WTC11 (cell line): ENCODE measurements around the gene VASN. TPM values are rescaled to one million over a fixed set of nuclear protein-coding genes. Genes with fewer than 3 reads are reported as not detected.

Experiments
- ATF3 ChIP-seq: sonication (generic); formaldehyde crosslinking; conservative IDR thresholded peaks from 2 replicates; pipeline ENCODE4 v1.8.1; 2022; ENCODE audit warnings: mild to moderate bottlenecking, missing genetic modification reagents
- CREB1 ChIP-seq: sonication (generic); formaldehyde crosslinking; IDR thresholded peaks from 2 replicates; pipeline ENCODE4 v1.8.0; 2023; ENCODE audit warnings: mild to moderate bottlenecking, missing genetic modification reagents
- CREM ChIP-seq: sonication (generic); formaldehyde crosslinking; IDR thresholded peaks from 2 replicates; pipeline ENCODE4 v1.8.1; 2022; ENCODE audit warnings: mild to moderate bottlenecking, missing genetic modification reagents, moderate library complexity
- ELF4 ChIP-seq: sonication (generic); formaldehyde crosslinking; IDR thresholded peaks from 2 replicates; pipeline ENCODE4 v1.8.1; 2022; ENCODE audit warnings: low read depth, mild to moderate bottlenecking, moderate library complexity, missing genetic modification reagents
- ERG ChIP-seq: fragments of 250-450 bp; sonication (Bioruptor Pico); IDR thresholded peaks from 2 replicates; pipeline ENCODE4 v1.8.0; 2021; ENCODE audit warnings: mild to moderate bottlenecking
- ESRRA ChIP-seq: sonication (generic); formaldehyde crosslinking; IDR thresholded peaks from 2 replicates; pipeline ENCODE4 v1.8.1; 2022; ENCODE audit warnings: mild to moderate bottlenecking, missing genetic modification reagents, borderline replicate concordance
- FOXJ3 ChIP-seq: sonication (generic); formaldehyde crosslinking; IDR thresholded peaks from 2 replicates; pipeline ENCODE4 v1.9.0; 2021; ENCODE audit warnings: missing genetic modification reagents, mild to moderate bottlenecking, borderline replicate concordance
- GRHL2 ChIP-seq: fragments of 250-450 bp; sonication (Bioruptor Pico); IDR thresholded peaks from 2 replicates; pipeline ENCODE4 v1.8.0; 2022; ENCODE audit warnings: mild to moderate bottlenecking, moderate library complexity; ENCODE audit not compliant: insufficient replicate concordance, severe bottlenecking
- GTF2I ChIP-seq: fragments of 250-450 bp; sonication (Bioruptor Pico); conservative IDR thresholded peaks from 2 replicates; pipeline ENCODE4 v1.4.0; 2021; ENCODE audit warnings: mild to moderate bottlenecking
- HMGA2 ChIP-seq: fragments of 250-450 bp; sonication (Bioruptor Pico); IDR thresholded peaks from 2 replicates; pipeline ENCODE4 v1.4.0; 2021; ENCODE audit warnings: mild to moderate bottlenecking, moderate library complexity
- JAZF1 ChIP-seq: fragments of 250-450 bp; sonication (Bioruptor Pico); IDR thresholded peaks from 2 replicates; pipeline ENCODE4 v1.9.0; 2021; ENCODE audit warnings: moderate library complexity, mild to moderate bottlenecking, inconsistent platforms
- MAX ChIP-seq: sonication (generic); formaldehyde crosslinking; IDR thresholded peaks from 2 replicates; pipeline ENCODE4 v1.8.0; 2022; ENCODE audit warnings: mild to moderate bottlenecking, missing genetic modification reagents
- MXD4 ChIP-seq: fragments of 250-450 bp; sonication (Bioruptor Pico); IDR thresholded peaks from 2 replicates; pipeline ENCODE4 v1.8.0; 2021; ENCODE audit warnings: mild to moderate bottlenecking, moderate library complexity, borderline replicate concordance
- NR2C2 ChIP-seq: sonication (generic); formaldehyde crosslinking; IDR thresholded peaks from 2 replicates; pipeline ENCODE4 v1.8.0; 2022; ENCODE audit warnings: mild to moderate bottlenecking, missing genetic modification reagents
- PRDM15 ChIP-seq: sonication (generic); formaldehyde crosslinking; IDR thresholded peaks from 2 replicates; pipeline ENCODE4 v1.8.0; 2022; ENCODE audit warnings: missing genetic modification reagents
- RORB ChIP-seq: fragments of 250-450 bp; sonication (Bioruptor Pico); IDR thresholded peaks from 2 replicates; pipeline ENCODE4 v1.9.0; 2021; ENCODE audit warnings: mild to moderate bottlenecking
- SMAD3 ChIP-seq: sonication (generic); formaldehyde crosslinking; IDR thresholded peaks from 2 replicates; pipeline ENCODE4 v1.8.0; 2022; ENCODE audit warnings: missing genetic modification reagents, mild to moderate bottlenecking, borderline replicate concordance
- SMAD4 ChIP-seq: sonication (generic); formaldehyde crosslinking; IDR thresholded peaks from 2 replicates; pipeline ENCODE4 v1.8.0; 2022; ENCODE audit warnings: mild to moderate bottlenecking, missing genetic modification reagents
- TEAD1 ChIP-seq: sonication (generic); formaldehyde crosslinking; IDR thresholded peaks from 2 replicates; pipeline ENCODE4 v1.8.0; 2022; ENCODE audit warnings: mild to moderate bottlenecking, missing genetic modification reagents
- TEAD4 ChIP-seq: sonication (generic); formaldehyde crosslinking; IDR thresholded peaks from 2 replicates; pipeline ENCODE4 v1.8.0; 2022; ENCODE audit warnings: mild to moderate bottlenecking, missing genetic modification reagents
- ZBTB21 ChIP-seq: sonication (generic); formaldehyde crosslinking; IDR thresholded peaks from 2 replicates; pipeline ENCODE4 v1.8.1; 2023; ENCODE audit warnings: mild to moderate bottlenecking, missing genetic modification reagents, borderline replicate concordance
- ZBTB43 ChIP-seq: sonication (generic); formaldehyde crosslinking; IDR thresholded peaks from 2 replicates; pipeline ENCODE4 v1.8.1; 2023; ENCODE audit warnings: mild to moderate bottlenecking, missing genetic modification reagents
- ZMAT4 ChIP-seq: fragments of 250-450 bp; sonication (Bioruptor Pico); IDR thresholded peaks from 2 replicates; pipeline ENCODE4 v1.9.0; 2021; ENCODE audit warnings: mild to moderate bottlenecking
- ZNF121 ChIP-seq: sonication (generic); formaldehyde crosslinking; IDR thresholded peaks from 2 replicates; pipeline ENCODE4 v1.8.0; 2023; ENCODE audit warnings: missing genetic modification reagents
- ZNF263 ChIP-seq: sonication (generic); formaldehyde crosslinking; IDR thresholded peaks from 2 replicates; pipeline ENCODE4 v1.8.1; 2022; ENCODE audit warnings: low read depth, mild to moderate bottlenecking, moderate library complexity, missing genetic modification reagents
- ZNF423 ChIP-seq: fragments of 250-450 bp; sonication (Bioruptor Pico); IDR thresholded peaks from 2 replicates; pipeline ENCODE4 v2.1.2; 2022; ENCODE audit warnings: mild to moderate bottlenecking, moderate library complexity
- ZNF532 ChIP-seq: fragments of 250-450 bp; sonication (Bioruptor Pico); IDR thresholded peaks from 2 replicates; pipeline ENCODE4 v1.9.0; 2021; ENCODE audit warnings: mild to moderate bottlenecking, borderline replicate concordance
- ZNF671 ChIP-seq: fragments of 250-450 bp; sonication (Bioruptor Pico); IDR thresholded peaks from 2 replicates; pipeline ENCODE4 v1.8.0; 2021; ENCODE audit warnings: mild to moderate bottlenecking
- total RNA-seq: library from RNA; stranded (reverse); gene quantifications from 3 replicates; pipeline ENCODE4 v1.2.3, GENCODE V29; 2021

VASN gene
- total RNA-seq, 1 experiment from 2014 or later: 8.0 TPM

GRCh38 chr16:4350787-4351659 lies 20.6 kb upstream of the VASN start, which contains the start of gene PAM16 (continued):
- TF ChIP-seq ESRRA (CRISPR knock-in tag): peak; percentile 74; the same call in 1 of the 2 replicates
- TF ChIP-seq ZNF121: peak; percentile 66; the same call in 1 of the 2 replicates
- no peak for TF ChIP-seq PRDM15 (CRISPR knock-in tag)
- TF ChIP-seq SMAD4 (CRISPR knock-in tag): no peak
- no peak for TF ChIP-seq ZNF671
- TF ChIP-seq MXD4 (CRISPR knock-in tag): no peak
- TF ChIP-seq RORB (CRISPR knock-in tag): no peak
- TF ChIP-seq ERG (CRISPR knock-in tag): no peak
- no peak for TF ChIP-seq ATF3 (CRISPR knock-in tag)
- no peak for TF ChIP-seq CREM (CRISPR knock-in tag)
- TF ChIP-seq FOXJ3 (CRISPR knock-in tag): no peak
- TF ChIP-seq ZBTB43 (CRISPR knock-in tag): no peak
- TF ChIP-seq CREB1: peak; percentile 33; the same call in 1 of the 2 replicates
- TF ChIP-seq GRHL2 (CRISPR knock-in tag): no peak
- TF ChIP-seq ZNF263: no peak
- no peak for TF ChIP-seq ZBTB21 (CRISPR knock-in tag)
- TF ChIP-seq NR2C2: peak; percentile 79
- TF ChIP-seq JAZF1: no peak
- TF ChIP-seq ELF4 (CRISPR knock-in tag): no peak
- no peak for TF ChIP-seq GTF2I (CRISPR knock-in tag)
- no peak for TF ChIP-seq TEAD1 (CRISPR knock-in tag)
- peak; percentile 73; the same call in 1 of the 2 replicates for TF ChIP-seq MAX (CRISPR knock-in tag)
- no peak for TF ChIP-seq TEAD4
- TF ChIP-seq ZNF423 (CRISPR knock-in tag): no peak
- TF ChIP-seq ZMAT4 (CRISPR knock-in tag): no peak
- TF ChIP-seq HMGA2 (CRISPR knock-in tag): no peak
- no peak for TF ChIP-seq SMAD3 (CRISPR knock-in tag)
- no peak for TF ChIP-seq ZNF532
